ENCODE results near the gene WDFY4.

DNA sequence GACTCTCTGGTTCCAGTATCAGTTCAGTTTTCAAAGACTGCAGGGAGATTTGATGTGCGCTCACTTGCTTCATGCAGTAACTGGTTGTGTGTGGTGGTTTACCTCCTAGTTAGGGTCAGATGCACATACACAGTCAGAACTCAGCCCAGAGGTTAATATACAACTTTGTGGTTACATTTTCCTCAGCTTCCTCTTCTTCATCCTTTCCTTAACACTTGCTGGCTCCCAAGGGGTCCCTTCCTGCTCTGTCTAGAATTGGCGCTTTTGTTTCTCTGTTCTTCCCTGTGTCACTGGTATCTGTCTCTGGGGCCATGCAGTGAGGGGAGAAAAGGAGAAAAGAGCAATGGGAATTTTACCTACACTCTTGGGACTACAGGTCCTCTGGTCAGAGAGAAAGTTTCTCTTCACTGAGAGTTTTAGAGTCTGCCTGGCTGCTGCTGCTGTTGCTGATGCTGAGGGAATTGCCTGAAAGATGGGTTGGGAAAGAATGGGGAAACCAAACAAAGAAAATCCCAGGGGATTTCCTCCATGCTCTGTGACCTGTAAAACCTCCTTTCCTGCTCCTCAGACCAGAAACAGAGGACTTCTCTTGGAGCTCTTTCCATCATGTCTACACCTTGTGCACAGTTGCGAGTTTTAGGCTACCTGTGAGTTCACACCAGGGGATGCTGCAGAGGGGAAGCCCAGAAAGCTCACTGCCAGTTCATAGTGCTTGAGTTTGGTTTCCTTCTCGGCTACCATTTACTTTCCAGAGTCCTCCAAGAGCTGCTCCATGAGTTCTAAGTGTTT lies 74.6 kb downstream of the WDFY4 start:
- TF ChIP-seq, protein P1, sequence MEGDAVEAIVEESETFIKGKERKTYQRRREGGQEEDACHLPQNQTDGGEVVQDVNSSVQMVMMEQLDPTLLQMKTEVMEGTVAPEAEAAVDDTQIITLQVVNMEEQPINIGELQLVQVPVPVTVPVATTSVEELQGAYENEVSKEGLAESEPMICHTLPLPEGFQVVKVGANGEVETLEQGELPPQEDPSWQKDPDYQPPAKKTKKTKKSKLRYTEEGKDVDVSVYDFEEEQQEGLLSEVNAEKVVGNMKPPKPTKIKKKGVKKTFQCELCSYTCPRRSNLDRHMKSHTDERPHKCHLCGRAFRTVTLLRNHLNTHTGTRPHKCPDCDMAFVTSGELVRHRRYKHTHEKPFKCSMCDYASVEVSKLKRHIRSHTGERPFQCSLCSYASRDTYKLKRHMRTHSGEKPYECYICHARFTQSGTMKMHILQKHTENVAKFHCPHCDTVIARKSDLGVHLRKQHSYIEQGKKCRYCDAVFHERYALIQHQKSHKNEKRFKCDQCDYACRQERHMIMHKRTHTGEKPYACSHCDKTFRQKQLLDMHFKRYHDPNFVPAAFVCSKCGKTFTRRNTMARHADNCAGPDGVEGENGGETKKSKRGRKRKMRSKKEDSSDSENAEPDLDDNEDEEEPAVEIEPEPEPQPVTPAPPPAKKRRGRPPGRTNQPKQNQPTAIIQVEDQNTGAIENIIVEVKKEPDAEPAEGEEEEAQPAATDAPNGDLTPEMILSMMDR (IDR thresholded peaks at IDR 0.05; ENCODE audit: poor library complexity, severe bottlenecking): no peak
- TF ChIP-seq, protein P2, sequence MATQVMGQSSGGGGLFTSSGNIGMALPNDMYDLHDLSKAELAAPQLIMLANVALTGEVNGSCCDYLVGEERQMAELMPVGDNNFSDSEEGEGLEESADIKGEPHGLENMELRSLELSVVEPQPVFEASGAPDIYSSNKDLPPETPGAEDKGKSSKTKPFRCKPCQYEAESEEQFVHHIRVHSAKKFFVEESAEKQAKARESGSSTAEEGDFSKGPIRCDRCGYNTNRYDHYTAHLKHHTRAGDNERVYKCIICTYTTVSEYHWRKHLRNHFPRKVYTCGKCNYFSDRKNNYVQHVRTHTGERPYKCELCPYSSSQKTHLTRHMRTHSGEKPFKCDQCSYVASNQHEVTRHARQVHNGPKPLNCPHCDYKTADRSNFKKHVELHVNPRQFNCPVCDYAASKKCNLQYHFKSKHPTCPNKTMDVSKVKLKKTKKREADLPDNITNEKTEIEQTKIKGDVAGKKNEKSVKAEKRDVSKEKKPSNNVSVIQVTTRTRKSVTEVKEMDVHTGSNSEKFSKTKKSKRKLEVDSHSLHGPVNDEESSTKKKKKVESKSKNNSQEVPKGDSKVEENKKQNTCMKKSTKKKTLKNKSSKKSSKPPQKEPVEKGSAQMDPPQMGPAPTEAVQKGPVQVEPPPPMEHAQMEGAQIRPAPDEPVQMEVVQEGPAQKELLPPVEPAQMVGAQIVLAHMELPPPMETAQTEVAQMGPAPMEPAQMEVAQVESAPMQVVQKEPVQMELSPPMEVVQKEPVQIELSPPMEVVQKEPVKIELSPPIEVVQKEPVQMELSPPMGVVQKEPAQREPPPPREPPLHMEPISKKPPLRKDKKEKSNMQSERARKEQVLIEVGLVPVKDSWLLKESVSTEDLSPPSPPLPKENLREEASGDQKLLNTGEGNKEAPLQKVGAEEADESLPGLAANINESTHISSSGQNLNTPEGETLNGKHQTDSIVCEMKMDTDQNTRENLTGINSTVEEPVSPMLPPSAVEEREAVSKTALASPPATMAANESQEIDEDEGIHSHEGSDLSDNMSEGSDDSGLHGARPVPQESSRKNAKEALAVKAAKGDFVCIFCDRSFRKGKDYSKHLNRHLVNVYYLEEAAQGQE (IDR thresholded peaks at IDR 0.05; ENCODE audit: borderline replicate concordance): no peak
- TF ChIP-seq EZH2 (IDR thresholded peaks at IDR 0.05; ENCODE audit: borderline replicate concordance, insufficient read depth, low read length, poor library complexity, severe bottlenecking): no peak
